ENCODE results near the gene EDN2.
A peak's percentile ranks its signal among the peaks of the same experiment; 100 is the strongest.

Gene EDN2

GRCh38 chr1:41517062-41517438, 32.6 kb upstream of the EDN2 start:
- no peak for DNase-seq (ENCODE audit: low read depth in 2 of 2)

DNA sequence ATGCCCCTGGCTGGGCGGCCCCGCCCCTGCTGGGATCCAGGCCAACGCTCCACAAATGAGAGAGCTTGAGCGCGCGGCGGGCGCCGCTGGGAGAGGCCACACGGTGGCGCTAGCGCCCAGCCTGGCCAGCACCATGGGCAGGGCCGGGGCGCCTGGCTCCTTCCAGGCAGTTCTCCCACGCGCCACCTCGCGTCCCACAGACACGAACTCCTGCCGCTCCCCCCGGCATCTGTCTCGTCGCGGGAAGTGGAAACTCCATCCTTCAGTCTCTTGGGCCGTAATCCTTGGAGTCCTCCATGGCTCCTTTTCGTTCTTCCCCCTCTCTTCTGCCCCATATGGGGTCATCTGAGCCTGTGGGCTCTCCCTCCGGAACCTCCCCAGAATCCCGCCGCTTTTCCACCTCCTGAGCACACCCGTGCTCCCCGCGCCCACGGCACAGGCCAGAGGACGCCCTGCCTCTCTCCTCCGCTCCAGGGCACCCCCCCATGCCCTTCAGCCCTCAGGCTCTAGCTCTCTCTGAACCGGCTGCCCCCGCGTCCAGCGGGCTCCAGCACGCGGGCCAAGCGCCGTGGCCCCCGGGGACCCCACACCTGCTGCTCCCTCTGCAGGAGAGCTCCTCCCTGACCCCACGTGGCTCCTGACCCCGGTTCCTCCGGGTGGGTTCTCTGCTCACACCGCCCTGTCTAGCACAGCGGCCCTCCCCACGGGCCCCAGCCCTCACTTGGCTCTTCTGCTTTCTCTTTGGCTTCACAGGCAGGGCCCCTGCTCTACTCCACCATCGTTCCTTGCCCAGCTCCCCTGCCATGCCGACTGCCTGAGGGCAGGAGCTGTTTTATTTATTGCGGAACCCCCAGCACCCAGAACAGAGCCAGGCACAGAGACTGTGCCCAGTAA, 31.9 kb upstream of the EDN2 start:
- peak in 1 of 2 donors; percentile 31 for DNase-seq (ENCODE audit: low read depth in 2 of 2)

DNA sequence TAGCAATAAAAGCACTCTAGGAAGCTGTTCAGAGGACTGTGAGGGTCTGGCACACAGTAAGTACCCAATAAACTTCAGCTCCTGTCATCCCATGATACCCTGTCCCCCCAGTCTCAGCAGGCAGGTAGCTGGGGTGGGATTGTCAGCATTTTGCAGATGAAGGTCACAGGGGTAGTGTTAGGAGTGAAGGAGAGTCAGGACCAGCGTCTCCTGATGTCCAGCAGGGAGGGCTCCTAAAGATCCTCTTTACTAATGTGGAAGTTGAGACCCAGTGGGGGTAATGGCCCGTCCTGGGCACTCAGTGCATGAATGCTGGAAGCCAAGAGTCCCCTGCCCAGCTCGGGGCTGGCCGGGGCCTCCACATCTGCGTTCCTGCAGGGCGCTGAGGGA, 31.3 kb upstream of the EDN2 start:
- no peak for DNase-seq (ENCODE audit: low read depth in 2 of 2)

GRCh38 chr1:41515131-41515678, 30.7 kb upstream of the EDN2 start:
- DNase-seq (ENCODE audit: low read depth in 2 of 2) = no peak

- DNase-seq (ENCODE audit: low read depth in 2 of 2) = no peak
Measured at GRCh38 chr1:41514381-41514780, 29.9 kb upstream of the EDN2 start.

DNA sequence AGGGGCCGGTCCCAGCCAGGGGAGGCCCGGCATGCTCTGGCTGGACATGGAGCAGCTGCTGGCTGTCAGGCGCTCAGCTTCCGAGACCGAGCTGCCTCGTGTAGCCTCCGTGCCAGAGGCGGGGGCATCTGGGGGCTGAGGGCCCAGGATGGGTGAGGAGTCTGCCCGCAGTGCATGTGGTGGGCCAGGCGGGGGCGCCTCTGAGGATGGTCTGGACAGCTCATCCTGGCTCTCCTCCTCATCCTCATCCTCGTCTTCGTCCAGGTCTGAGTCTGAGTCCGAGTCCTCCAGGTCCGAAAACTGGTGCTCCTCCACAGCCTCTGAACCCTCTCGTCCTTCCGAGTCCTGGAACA, 28.9 kb upstream of the EDN2 start:
- no peak for DNase-seq (ENCODE audit: low read depth in 2 of 2)

- DNase-seq (ENCODE audit: low read depth in 2 of 2) = no peak
Measured at GRCh38 chr1:41512701-41513382, 28.4 kb upstream of the EDN2 start.

- DNase-seq (ENCODE audit: low read depth in 2 of 2) = no peak
Measured at GRCh38 chr1:41511239-41511540, 26.7 kb upstream of the EDN2 start.

DNA sequence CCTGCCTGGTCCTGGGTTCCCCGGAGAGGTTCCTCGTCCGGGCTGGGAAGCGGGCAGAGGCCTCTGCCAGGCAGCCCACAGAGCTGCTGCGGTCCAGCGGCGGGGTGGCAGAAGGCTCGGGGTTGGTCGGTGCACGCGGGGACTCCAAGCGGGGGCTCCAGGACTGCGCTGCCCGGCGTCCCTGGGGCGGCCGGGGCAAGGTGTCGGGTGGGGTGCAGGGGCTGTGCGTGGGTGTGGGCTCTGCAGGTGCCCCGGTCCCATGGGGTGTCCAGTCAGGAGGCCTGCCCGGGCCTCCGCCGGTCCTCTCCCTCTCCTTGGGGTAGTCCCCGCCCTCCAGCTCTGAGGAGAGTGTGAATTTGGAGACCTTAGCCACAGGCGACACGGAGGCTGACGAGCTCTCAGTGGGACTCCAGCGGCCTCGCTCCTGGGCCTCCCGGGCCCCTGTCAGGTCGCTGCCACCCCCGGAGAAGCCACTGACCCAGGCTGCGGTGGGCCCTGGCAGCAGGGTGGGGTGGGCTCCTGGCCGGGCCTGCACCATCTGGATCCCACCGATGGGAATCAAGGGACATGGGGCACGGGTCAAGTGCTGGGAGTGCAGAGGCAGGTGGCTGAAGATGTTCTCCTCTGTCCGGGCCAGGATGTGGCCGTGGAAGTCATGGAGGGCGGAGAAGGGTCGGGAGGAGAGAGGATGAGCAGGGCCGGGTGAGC, 26.2 kb upstream of the EDN2 start:
- DNase-seq (ENCODE audit: low read depth in 2 of 2) = no peak

DNA sequence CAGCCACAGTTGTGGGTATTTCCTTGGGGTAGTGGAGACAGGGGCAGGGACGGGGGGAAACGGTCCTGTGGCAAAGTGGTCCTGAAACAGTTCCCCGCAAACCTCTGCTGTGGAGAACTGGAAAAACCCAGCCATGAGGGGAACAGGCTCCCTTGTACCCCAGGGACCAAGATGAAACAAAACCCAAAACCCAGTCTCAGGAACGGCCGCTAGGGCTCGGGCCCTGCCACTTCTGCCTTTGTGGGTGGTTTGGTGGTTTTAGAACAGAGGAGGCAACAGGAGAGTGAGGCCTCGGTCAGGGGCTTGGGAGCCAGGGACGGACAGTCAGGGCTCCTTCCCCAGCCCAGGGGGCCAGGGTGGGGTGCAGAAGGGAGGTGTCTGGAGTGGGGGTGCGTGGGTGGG, 24.8 kb upstream of the EDN2 start:
- DNase-seq (ENCODE audit: low read depth in 2 of 2) = no peak

- no peak for DNase-seq (ENCODE audit: low read depth in 2 of 2)
Measured at GRCh38 chr1:41508290-41508689, 23.8 kb upstream of the EDN2 start.

DNA sequence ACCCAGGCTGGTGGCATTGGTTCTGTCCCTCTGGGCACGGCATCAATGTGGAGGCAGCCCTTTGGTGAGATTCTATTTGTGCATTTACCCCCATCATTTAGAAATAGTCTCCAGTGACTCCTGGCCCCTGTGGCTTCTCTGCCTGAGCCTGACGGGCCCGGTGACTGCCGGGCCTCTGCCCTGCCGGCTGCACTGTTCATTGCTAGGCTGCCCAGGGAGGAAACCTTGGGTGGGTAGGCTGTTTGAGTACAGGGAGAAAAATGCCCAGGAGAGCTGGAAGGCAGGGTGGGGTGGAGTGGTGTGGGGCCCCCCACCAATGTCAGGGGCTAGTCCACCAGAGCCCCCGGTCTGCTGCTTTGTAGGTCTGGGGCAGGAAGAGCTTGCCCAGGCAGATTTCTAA, 23.4 kb upstream of the EDN2 start:
- DNase-seq (ENCODE audit: low read depth in 2 of 2) = no peak

DNA sequence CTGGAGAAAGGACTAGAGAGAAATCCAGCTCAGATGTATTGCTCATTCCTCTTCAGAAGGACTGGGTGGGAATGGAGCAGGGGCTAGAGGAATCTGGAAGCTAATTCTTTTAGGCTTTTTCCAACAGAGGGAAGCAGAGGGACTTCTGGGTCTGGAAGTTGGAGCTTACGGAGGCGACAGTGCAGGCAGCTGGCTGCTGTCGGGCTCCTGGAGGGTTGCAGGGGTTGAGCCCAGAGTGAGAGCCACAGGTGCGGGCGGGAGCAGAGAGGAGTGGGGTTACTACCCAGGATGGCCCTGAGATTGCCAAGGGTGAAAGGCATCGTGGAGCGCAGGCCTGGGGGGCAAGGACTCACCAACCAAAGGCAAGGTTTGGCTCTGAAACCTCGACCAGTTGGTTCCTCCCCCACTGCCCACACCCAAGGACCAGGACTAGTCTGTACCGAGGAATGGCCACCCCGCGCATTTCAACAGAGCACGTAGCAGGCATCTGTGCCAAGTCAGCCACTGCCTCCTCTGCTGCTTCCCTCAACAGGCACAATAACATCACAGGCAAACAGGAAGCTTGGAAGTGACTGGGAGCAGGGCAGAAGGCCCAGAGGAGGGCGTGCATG, 22.7 kb upstream of the EDN2 start:
- DNase-seq (ENCODE audit: low read depth in 2 of 2) = no peak

- no peak for DNase-seq (ENCODE audit: low read depth in 2 of 2)
Measured at GRCh38 chr1:41504114-41505035, 19.9 kb upstream of the EDN2 start.

DNA sequence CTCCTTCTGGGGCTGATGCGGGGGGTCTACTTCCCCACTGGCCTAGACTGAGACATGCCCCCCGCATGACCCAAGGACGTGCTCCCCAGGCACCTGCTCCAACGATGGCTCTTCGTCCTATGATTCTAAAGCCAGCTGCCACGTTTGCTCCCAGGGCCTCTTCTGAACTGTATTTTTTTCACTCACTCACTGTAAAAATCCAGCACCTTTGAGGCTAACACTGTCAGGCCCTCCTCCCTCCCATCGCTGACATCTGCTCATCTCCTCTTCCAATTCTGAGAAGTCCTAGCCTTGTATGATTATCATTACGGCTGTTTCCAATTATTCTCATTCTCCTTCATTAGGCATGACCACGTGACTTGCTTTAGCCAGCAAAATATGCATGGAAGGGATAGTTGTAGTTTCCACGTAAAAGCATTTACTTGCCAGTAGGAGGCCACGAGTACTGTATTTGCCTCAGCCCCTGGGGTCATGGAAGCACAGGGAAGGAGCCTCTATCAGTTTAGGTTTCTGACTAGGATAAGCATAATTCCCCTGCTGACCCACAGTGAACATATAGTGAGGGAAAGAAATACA, 19.1 kb upstream of the EDN2 start:
- no peak for DNase-seq (ENCODE audit: low read depth in 2 of 2)

- no peak for DNase-seq (ENCODE audit: low read depth in 2 of 2)
Measured at GRCh38 chr1:41502912-41503311, 18.4 kb upstream of the EDN2 start.

GRCh38 chr1:41501581-41501980, 17.1 kb upstream of the EDN2 start:
- no peak for DNase-seq (ENCODE audit: low read depth in 2 of 2)

DNA sequence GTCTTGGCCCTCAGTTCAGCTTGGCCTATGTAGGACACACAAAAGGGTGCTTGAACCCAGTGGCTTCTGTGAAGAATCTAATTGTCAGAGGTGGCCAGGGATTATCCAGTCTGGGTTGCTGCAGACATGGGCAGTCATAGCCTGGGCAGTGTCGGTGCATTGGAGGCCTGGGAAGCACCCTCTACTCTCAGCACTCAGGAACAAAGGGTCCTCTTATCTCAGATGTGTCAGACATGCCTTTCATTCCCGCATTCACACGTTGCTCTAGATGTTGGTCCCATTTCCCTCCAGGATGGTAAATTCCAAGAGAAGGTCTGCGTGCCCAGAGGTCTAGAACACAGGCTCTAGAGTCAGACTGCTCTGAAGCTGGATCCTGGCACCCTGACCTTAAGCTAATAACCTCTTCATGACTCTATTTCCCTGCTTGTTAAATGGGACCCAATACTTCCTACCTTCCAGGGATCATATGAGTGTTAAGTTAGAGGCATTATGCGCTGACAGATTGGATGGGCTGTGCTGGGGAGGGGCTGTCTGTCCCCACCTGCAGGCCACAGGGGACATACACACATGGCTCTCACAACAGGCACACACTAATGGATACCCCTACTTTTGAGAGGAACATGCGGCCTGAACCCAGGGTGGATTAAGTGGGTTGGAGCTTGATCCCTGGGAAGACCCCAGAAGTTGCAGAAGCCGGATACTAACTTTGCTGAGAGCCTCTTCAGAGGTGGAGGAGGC, 16.5 kb upstream of the EDN2 start:
- no peak for DNase-seq (ENCODE audit: low read depth in 2 of 2)

GRCh38 chr1:41500378-41500777, 15.9 kb upstream of the EDN2 start:
- DNase-seq (ENCODE audit: low read depth in 2 of 2) = no peak

GRCh38 chr1:41499591-41499990, 15.1 kb upstream of the EDN2 start:
- DNase-seq (ENCODE audit: low read depth in 2 of 2) = no peak
